ENCODE data around the gene RRP1.

RRP1 gene

DNA sequence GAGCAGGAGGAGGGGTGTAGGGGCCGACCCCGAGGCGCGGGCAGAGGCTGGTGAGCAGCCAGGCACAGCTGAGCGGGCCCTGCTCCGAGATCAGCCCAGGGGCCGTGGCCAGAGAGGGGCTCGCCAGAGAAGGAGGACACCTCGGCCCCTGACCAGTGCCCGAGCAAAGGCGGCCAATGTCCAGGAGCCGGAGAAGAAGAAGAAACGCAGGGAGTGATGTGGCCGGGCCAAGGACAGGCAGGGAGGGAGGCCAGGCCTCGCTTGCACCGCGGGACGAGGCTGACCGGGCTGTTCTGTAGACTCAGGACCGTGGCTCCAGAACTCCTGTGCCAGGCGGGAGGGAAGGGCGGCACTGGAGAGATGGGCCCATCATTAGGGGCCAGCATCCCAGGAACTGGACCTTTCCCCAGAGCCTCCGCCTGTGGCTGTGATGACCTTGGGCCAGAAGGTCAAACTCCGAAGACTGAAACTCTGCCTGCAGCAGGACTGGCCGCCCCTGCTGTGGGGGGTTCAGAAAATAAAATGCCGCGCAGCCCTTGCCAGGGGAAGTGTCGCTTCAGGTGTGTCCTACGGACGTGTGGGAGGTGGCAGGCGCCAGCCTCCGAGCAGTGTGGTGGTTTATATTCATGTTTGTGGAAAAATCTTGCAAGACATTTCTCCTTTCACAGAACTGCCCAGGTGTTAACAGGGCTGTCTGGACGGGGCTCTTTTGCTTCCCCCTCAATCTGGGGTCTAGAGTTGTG is 14.4 kb downstream of the RRP1 start:
- no peak for DNase-seq

GRCh38 chr21:43805275-43805800 is 16.0 kb downstream of the RRP1 start:
- DNase-seq, result no peak

- no peak for DNase-seq
Measured at GRCh38 chr21:43806017-43806710, 16.8 kb downstream of the RRP1 start.

DNA sequence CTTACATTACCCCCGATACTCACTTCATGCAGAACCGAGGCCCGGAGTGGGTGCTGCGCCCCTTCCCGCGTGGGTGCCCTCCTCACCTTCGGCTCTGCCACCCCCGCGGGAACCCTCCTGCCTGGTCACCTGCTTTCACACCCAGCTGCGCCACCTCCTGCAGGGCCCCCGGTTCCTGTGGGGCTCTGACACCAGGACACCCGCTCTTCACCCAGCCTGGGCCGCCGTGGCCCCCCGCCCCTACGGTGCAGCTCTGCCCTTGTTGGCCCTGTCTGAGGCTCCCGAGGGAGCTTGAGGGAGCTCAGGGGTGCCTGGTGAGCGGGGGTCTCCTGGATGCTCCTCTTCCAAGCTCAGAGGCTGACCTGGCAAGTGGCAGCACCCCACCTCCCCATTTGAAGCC is 19.0 kb downstream of the RRP1 start:
- no peak for DNase-seq

- no peak for DNase-seq
Measured at GRCh38 chr21:43808832-43809251, 19.5 kb downstream of the RRP1 start.

DNA sequence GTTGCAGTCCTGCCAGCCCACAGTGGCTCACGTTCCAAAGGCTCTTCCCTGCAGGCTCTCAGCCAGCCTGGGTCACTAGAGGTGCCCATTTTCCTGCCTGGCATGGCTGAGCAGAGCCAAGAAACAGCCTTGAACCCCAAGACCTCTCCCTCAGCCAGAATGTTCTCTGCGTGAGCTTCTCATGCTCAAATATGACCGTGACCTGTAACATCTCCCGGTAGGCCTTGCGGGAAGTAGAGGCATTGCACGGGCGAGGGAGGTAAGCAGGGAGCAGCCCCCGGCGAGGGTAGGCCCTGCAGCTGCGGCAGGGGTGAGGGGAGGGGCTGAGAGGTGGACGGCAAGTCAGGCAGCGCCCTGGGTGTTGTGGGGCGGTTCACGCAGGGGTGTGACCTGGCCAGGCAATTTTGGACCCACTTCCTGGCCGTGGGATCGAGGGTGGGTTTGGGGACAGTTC is 20.0 kb downstream of the RRP1 start:
- no peak for DNase-seq

DNA sequence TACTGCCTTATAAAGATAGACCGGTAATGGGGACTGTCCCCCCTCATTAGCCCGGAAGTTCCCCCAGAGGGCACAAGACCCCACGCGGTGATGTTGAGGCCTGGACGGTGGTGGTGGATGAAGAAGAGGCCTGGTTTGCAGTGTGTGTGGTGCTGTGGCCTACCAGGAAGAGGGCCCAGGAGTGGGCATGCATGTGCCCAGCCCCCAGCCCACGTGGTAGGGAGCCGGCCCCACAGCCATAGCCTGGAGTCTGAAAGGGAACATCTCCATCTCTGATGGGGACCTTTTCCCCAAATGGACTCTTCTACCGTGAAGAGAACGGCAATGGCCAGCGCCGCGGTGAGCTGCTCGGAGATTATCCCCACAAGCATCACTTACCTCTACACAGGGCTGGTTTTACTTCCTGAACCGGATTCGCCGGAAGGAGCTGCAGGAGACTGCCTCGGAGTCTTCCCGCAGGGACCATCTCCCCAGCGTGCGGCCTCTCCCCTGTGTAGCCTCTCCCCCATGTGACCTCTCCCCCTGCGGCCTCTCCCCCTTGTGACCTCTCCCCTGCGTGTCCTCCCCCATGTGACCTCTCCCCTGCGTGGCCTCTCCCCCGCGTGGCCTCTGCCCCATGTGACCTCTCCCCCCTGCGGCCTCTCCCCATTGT is 20.6 kb downstream of the RRP1 start:
- DNase-seq, result no peak

DNA sequence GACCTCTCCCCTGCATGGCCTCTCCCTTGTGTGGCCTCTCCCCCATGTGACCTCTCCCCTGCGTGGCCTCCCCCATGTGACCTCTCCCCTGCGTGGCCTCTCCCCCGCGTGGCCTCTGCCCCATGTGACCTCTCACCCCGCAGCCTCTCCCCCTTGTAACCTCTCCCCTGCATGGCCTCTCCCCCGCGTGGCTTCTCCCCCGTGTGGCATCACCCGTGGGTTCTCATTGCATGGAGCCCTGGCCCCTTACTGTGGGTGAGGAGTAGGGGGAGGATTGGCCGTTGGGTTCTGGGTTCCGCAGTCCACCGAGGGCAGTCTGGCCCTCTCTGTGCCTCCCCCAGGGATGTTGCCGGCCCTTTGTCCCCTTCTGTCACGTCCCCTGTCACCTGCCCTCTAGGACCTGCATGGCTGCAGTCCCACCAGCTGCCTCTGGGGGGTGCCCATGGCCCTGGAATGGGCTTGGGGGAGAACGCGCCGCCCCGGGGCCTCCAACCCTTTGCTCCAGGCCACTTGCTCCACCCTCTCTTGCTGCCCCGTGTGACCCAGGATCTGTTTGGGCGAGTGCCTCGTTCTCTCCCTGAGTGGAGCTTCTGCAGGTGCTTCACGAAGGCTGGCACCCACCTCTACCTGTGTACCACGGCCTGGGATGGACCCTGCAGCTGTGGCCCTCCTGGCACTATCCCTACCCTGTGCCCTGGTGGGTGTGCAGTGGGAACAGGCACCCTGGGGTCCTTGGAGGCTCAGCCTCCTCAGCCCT is 21.3 kb downstream of the RRP1 start:
- DNase-seq, result peak; percentile 93

- no peak for DNase-seq
Measured at GRCh38 chr21:43811262-43812105, 22.1 kb downstream of the RRP1 start.

DNA sequence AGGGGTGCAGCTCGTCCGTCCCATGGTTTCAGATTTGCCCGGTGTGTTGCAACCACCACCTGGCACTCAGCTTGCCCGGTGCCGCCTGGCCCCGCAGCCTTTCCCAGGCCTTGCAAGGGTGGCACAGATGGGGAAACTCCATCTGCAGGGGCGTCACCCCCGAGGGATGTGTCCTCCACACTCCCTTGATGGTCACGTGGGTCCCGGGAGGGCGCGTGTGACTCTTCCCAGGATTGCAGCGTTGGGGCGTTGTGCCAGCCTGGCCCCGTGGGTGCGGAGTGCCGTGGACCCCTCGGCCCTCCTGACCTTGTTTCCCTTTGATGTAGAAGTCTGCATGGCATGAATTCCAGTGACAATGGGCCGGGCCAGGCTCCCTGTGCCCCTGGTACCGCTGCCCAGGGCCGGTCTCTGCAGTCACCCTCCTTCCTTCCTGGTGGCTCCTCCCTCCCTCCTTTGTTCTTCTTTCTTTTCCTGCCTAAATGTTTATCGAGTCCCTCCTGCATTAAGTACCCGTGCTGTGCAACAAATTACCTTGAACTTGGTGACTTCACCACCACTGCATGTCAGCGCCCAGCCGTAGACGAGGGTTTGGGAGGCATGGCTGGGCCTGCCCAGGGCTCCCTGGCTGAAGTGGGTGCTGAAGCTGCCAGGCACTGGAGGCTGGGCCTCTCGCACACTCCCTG is 22.9 kb downstream of the RRP1 start:
- no peak for DNase-seq

DNA sequence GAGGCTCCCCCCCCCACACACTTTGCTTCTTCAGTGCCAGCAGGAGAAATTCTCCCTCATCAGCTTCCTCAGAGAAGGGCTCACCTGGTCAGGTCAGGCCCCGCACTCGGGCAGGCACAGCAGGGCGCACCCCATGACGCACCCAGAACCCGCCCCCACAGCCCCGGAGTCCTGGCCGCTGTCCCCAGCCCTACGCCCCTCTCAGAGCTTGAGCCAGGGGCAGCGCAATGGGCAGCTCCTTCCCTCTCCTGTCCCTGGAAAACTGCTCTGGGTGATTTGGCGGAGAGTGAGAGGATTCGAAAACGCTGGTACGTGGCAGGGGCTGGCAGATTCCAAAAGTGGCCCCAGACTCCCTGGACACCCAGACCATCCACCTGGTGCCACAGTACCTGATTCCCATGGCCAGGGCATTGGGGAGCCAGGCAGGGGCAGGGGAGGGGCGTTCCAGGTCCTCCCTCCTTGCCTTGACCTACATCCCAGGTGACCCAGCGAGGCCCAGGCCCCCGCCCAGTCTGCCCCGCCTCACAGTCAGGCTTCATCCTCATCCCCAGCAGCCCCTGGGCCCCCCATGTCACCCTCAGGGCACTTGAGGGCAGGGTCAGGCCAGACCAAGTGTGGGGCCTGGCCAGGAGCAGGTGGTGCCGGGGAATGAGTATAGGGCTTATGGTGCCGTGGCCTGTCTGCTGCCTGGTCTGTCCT is 23.7 kb downstream of the RRP1 start:
- DNase-seq, result no peak

DNA sequence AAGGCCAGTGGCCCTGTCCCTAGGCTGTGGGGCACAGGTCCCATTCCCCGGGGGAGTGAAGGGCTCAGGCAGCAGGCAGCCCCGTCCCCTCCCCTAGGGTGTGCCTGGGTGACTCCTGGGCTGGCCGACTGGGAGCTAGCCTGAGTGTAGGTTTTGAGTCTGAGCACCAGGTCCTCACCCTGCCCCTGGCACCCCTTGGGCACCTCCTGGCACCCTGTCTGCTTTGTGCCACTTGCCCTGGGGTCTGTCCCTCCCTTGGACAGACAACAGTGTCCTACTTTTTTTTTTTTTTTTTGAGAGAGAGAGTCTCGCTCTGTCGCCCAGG is 24.2 kb downstream of the RRP1 start:
- no peak for DNase-seq

DNA sequence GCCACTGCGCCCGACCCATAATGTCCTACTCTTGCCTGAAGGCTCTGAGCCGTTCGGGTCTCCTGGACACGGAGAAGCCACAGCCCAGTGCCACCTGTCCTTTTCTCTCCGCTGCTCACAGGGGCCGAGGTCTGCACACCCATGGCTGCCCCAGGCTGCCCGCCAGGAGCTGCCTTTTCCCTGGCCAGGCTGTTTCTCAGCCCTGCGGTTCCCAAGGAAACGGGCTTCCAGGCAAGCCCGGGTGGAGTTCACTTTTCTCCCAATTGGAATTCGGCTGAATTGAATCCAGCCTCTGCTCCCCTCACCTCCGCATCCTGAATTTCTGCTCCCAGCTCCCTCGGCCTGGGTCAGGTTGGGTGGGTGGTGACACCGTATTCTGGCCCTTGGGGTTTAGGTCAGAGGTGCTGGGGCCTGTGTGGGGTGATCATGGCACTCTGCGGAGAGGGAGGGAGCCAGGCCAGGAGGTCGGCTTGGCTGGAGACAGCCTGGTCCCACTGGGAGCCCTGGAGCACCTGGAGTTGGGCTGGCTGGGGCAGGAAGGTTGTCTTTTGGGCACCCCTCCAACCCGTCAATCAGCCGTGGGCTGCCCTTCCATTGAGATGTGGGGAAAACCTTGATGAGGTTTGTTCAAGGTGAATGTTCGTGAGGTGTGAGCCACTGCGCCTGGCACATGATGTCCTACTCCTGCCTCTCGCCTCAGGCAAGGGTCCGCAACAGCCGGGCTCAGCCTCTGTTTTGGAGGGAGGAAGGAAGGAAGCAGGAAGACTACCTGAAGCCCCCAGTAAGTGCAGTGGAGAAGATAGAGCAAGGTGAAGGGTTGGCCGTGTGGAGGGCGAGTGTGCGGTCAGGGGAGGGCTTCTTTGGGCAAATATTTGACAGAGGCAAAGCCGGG is 25.1 kb downstream of the RRP1 start:
- no peak for DNase-seq

GRCh38 chr21:43815107-43815613 is 25.8 kb downstream of the RRP1 start:
- no peak for DNase-seq

- no peak for DNase-seq
Measured at GRCh38 chr21:43815991-43816390, 26.6 kb downstream of the RRP1 start.

GRCh38 chr21:43816611-43817071 is 27.3 kb downstream of the RRP1 start:
- DNase-seq, result no peak

GRCh38 chr21:43817157-43818086 is 28.0 kb downstream of the RRP1 start:
- no peak for DNase-seq

GRCh38 chr21:43818685-43819084 is 29.3 kb downstream of the RRP1 start:
- DNase-seq, result no peak
